GM12865 (cell line): ENCODE results near the gene DCBLD1.
"Not testable (repeated sequence)": the region's sequence is repeated elsewhere in the genome, so short reads cannot be mapped to it uniquely, and the experiment has no call there.

Source experiments
- DNase-seq: peaks from one replicate; pipeline ENCODE4 v3.0.0; 2010; ENCODE audit warnings: low read depth
- H3K4me3 ChIP-seq: 2 replicates; pipeline ENCODE4 v1.5.1; 2011; ENCODE audit warnings: mild to moderate bottlenecking, low read depth, low read length, control low read depth
- TF ChIP-seq, protein P1 (sequence below): IDR thresholded peaks from 2 replicates; pipeline ENCODE4 v1.5.1; 2011; ENCODE audit warnings: low read length, control low read depth, low read depth, inconsistent platforms; ENCODE audit not compliant: insufficient read depth; ENCODE audit errors: missing control alignments

The DCBLD1 gene

DNA sequence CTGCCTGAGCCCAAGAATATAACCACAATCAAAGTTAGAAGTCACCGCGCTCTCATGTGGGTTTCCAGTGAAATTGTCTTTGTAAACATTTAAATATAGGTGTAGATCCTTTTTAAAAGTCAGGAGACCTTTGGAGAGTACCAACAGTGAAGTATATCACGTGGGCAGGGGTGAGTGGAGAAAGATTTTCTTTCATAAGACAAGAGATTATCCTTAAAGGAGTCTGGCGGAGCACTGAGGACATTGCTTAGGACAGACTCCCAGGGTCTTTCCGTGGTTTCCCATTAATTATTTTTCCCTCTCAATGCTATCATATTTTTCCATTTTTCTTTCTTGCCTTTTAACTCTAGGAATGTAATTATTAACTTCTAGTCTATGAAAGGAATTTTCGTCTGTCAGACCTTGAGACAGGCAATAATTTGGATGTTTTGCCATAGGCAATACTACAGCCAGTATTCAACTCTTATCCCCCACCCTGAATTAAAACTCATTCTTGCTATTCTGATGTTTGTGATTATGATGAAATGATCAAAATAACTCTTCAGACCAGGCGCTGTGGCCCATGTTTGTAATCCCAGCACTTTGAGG, 31.4 kb downstream of the DCBLD1 start:
- DNase-seq, result no peak
- H3K4me3 ChIP-seq, result no peak overlapping the region
- TF ChIP-seq, protein P1, sequence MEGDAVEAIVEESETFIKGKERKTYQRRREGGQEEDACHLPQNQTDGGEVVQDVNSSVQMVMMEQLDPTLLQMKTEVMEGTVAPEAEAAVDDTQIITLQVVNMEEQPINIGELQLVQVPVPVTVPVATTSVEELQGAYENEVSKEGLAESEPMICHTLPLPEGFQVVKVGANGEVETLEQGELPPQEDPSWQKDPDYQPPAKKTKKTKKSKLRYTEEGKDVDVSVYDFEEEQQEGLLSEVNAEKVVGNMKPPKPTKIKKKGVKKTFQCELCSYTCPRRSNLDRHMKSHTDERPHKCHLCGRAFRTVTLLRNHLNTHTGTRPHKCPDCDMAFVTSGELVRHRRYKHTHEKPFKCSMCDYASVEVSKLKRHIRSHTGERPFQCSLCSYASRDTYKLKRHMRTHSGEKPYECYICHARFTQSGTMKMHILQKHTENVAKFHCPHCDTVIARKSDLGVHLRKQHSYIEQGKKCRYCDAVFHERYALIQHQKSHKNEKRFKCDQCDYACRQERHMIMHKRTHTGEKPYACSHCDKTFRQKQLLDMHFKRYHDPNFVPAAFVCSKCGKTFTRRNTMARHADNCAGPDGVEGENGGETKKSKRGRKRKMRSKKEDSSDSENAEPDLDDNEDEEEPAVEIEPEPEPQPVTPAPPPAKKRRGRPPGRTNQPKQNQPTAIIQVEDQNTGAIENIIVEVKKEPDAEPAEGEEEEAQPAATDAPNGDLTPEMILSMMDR, result no peak

DNA sequence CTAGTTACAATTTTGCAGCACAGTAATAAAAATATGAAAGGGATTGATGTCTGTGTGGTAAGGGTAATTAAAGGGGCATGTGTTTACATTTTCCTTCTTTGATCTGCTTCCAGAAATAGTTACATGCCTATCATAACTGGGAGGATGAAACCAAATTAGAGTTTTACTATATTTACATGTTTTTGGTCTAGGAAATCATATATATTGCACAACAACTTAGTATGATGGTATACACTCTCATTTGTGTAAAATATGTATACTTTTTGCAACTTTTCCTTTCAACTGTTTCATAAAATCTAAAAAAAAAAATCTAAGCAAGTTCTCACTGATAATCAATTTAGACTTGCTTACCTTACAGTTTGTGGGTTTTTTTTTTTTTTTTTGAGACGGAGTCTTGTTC, 32.2 kb downstream of the DCBLD1 start:
- DNase-seq, result no peak
- no peak overlapping the region for H3K4me3 ChIP-seq
- TF ChIP-seq, protein P1, result no peak

DNA sequence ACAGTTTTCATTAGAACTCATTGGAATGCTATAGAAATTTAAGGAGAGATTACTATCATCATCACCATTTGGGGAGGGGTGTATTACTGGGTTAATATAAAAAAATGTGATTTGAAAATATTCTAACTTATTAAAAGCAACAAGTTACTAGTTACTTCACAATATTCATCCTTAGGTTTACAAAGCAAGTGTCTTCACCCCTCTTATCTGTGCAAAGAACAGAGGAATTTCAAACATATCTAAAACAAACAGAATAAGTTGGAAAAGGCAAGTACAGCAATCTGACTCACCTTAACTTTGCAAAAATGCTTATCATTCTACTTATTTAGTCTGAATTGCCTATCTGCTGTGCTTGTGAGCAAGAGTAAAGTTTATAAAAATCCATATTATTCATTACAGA, 32.9 kb downstream of the DCBLD1 start:
- TF ChIP-seq, protein P1, result no peak
- DNase-seq, result no peak

DNA sequence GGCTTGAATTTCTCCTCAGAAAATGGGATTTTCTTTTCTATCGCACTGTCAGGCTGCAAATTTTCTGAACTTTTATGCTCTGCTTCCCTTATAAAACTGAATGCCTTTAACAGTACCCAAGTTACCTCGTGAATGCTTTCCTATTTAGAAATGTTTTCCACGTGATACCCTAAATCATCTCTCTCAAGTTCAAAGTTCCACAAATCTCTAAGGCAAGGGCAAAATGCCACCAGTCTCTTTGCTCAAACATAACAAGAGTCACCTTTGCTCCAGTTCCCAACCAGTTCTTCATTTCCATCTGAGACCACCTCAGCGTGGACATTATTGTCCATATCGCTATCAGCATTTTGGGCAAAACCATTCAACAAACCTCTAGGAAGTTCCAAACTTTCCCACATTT, 35.5 kb downstream of the DCBLD1 start:
- H3K4me3 ChIP-seq, DNase-seq: not testable (repeated sequence)

More for the DNA sequence above, 32.9 kb downstream of the DCBLD1 start:
- H3K4me3 ChIP-seq, result no peak overlapping the region

DNA sequence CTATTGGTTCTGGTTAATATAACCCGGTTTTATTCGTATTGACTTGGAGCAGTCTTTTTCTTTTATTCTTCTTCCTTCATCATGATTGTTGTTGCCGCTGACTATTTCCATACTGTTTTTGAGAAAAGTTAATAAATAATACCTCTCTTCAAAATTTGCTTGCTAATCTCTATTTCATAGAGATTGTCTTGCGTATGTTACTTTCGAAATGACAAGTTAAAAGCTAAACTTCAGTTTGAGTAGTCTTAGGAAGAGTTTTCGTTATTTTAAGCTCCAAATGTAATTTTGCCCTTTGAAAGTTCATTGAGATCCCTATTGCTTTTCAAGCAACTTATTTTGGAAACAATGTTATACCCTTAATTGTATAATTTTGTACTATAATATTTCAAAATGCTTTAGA, 36.4 kb downstream of the DCBLD1 start:
- TF ChIP-seq, protein P1, result no peak
- H3K4me3 ChIP-seq, result no peak overlapping the region
- DNase-seq, result no peak

DNA sequence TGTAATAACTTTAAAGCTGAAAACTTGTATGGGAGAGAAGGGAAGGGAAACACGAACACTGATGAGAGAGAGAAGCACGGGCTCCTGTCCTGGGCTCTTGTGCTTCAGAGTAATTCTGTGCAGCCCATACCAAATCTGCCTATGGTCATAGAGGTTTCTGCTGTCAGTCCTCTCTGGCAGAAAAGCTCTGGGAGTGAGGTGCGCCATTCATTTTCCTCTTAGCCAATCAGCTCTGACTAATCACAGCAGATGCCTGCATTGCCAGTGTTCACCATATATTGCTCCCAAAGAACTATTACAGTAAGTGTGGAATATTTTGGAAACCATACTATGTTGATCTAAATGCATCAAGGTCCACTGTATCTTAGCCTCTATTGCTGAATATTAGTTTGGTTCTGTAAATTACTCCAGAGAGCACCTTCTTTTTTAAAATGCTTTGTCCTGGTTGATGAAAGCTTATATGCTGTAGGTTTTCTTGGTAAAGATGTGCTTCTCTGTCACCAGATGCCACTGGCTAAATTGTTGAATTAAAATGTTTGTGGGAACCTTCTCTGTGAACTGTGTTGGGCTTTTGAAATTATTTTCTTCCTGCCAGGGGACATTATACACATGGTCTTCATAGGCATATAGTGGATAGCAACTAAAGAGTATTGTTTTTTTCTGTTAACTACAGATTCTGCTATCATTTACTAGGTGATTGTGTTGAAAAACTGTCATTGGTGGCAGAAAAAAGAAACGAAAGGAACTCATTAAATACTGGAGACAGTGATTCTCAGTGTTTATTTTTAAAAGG, 38.3 kb downstream of the DCBLD1 start:
- no peak overlapping the region for H3K4me3 ChIP-seq
- TF ChIP-seq, protein P1, result no peak

DNA sequence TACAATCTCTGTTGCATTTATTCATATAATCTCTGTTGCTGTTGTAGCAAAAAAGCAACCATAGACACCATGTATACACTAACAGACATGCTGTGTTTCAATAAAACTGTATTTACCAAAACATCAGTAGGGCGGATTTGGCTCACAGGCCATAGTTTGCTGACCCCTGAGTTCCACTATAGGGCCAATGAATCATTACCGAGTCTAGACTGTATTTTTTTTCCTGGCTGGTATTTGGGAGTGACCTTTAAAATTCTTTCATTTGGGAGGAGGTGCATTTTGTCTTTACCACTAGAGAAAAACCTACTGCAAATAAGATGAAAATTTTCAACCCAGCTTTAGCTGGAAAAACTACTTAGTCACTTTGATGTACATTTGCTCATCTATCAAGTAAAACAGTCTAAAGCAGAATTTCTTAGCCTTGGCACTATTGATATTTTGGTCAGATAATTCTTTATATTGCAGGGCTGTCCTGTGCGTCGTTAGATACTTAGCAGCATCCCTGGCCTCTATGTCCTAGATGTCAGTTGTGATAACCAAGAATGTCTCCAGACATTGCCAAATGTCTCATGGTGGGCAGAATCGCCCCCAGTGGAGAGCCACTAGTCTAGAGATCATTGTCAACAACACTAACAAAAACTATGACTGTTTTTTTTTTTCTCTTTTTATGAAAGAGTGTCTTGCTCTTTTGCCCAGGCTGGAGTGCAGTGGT, 39.5 kb downstream of the DCBLD1 start:
- TF ChIP-seq, protein P1, result no peak
- H3K4me3 ChIP-seq, result no peak overlapping the region
- no peak for DNase-seq

More for the DNA sequence above, 38.3 kb downstream of the DCBLD1 start:
- DNase-seq, result no peak
